HepG2 (cell line): ENCODE measurements around the gene SPTBN4. TPM values are rescaled to one million over a fixed set of nuclear protein-coding genes. Genes with fewer than 3 reads are reported as not detected.

Experiments
- CCDC6 ChIP-seq: sonication (generic); formaldehyde crosslinking; IDR thresholded peaks from 2 replicates; pipeline ENCODE4 v1.8.1; 2022; ENCODE audit warnings: mild to moderate bottlenecking, missing genetic modification reagents, moderate library complexity
- CREBL2 ChIP-seq: sonication (generic); formaldehyde crosslinking; IDR thresholded peaks from 2 replicates; pipeline ENCODE4 v1.8.1; 2023; ENCODE audit warnings: missing genetic modification reagents, mild to moderate bottlenecking, borderline replicate concordance
- HOXD1 ChIP-seq: sonication (generic); formaldehyde crosslinking; IDR thresholded peaks from 2 replicates; pipeline ENCODE4 v1.5.0; 2020; ENCODE audit warnings: missing genetic modification reagents
- PHF5A ChIP-seq: IDR thresholded peaks from one replicate; pipeline ENCODE4 v1.6.1; 2018; ENCODE audit warnings: low read depth, missing genetic modification reagents; ENCODE audit not compliant: unreplicated experiment
- RELA ChIP-seq: sonication (generic); formaldehyde crosslinking; IDR thresholded peaks from 2 replicates; pipeline ENCODE4 v1.4.0; 2020; ENCODE audit warnings: missing genetic modification reagents
- REST ChIP-seq, 2 experiments: IDR thresholded peaks; 2 replicates each; pipeline ENCODE4 v1.6.1; 2011 to 2012; ENCODE audit warnings: low read length in 2 of 2, borderline replicate concordance in 1 of 2, low read depth in 1 of 2, mild to moderate bottlenecking in 1 of 2, moderate library complexity in 1 of 2
- SNAPC5 ChIP-seq: sonication (generic); formaldehyde crosslinking; IDR thresholded peaks from 2 replicates; pipeline ENCODE4 v1.8.1; 2023; ENCODE audit warnings: mild to moderate bottlenecking, missing genetic modification reagents, borderline replicate concordance
- ZNF318 ChIP-seq: sonication (generic); formaldehyde crosslinking; IDR thresholded peaks from 2 replicates; pipeline ENCODE4 v1.4.0; 2020; ENCODE audit warnings: mild to moderate bottlenecking, missing genetic modification reagents
- ZNF362 ChIP-seq: sonication (generic); formaldehyde crosslinking; IDR thresholded peaks from 2 replicates; pipeline ENCODE4 v1.4.0; 2020; ENCODE audit warnings: missing genetic modification reagents, mild to moderate bottlenecking, borderline replicate concordance
- ZNF503 ChIP-seq: sonication (generic); formaldehyde crosslinking; IDR thresholded peaks from 2 replicates; pipeline ENCODE4 v1.4.0; 2020; ENCODE audit warnings: missing genetic modification reagents
- ZNF580 ChIP-seq: IDR thresholded peaks from 2 replicates; pipeline ENCODE4 v1.6.1; 2016; ENCODE audit warnings: low read depth, borderline replicate concordance
- polyA plus RNA-seq, 8 experiments: library from polyadenylated mRNA; depleted of rRNA in 3 of 8; stranded (reverse) in 7 of 8; unstranded in 1 of 8; fragments of >200 nt; fragmentation: Illumina TruSeq in 4 of 8; extraction: Trizol in 4 of 8; gene quantifications; 2 replicates each; pipeline versions ENCODE4 v1.2.1 to v1.2.3, GENCODE V29; 2011 to 2016; ENCODE audit warnings: low read depth in 4 of 8, missing spikeins in 1 of 8, mixed read lengths in 1 of 8; ENCODE audit not compliant: insufficient read depth in 1 of 8
- total RNA-seq, 5 experiments: library from RNA; depleted of rRNA; stranded (reverse); fragments of >200 nt; fragmentation: Illumina TruSeq; extraction: Trizol; gene quantifications; 2 replicates each; pipeline ENCODE4 v1.2.3, GENCODE V29; 2016; ENCODE audit warnings: low read depth in 1 of 5

Gene SPTBN4
- total and polyA plus RNA-seq, 2 of the 13 experiments (the other 11 are each of a cell fraction or from before 2014, with no cell fraction given), result 0.11 TPM

- no peak for TF ChIP-seq CREBL2 (CRISPR knock-in tag)
- TF ChIP-seq SNAPC5, result no peak
- no peak for TF ChIP-seq ZNF318 (CRISPR knock-in tag)
- TF ChIP-seq ZNF503, result no peak
- no peak for TF ChIP-seq REST (IDR thresholded peaks at IDR 0.05; ENCODE audit: borderline replicate concordance in 1 of 2, low read depth in 1 of 2, low read length in 2 of 2)
- no peak for TF ChIP-seq RELA (CRISPR knock-in tag)
- no peak for TF ChIP-seq ZNF580 (CRISPR knock-in tag)
- no peak for TF ChIP-seq CCDC6 (CRISPR knock-in tag)
- TF ChIP-seq HOXD1 (CRISPR knock-in tag), result peak; percentile 68; the same call in 1 of the 2 replicates
- no peak for TF ChIP-seq ZNF362 (CRISPR knock-in tag)
- TF ChIP-seq PHF5A, result no peak
These were observed 138.6 kb downstream of the SPTBN4 start (continued) for GRCh38 chr19:40605216-40605971.
